GM12892 (cell line): Measurements from ENCODE around the gene TMEM207.

Experiments used
- POLR2A ChIP-seq: IDR thresholded peaks from 2 replicates; pipeline ENCODE4 v1.6.1; 2011; ENCODE audit warnings: low read depth, low read length, control low read depth
- POLR2AphosphoS5 ChIP-seq: IDR thresholded peaks from 2 replicates; pipeline ENCODE4 v1.6.1; 2011; ENCODE audit warnings: low read depth, low read length, control low read depth

- TF ChIP-seq POLR2AphosphoS5 (no peak), POLR2A (no peak)
These were observed 36.3 kb upstream of the TMEM207 start for GRCh38 chr3:190485830-190486532.
